Measurements from ENCODE around the gene SH2D6.
A peak's percentile ranks its signal among the peaks of the same experiment; 100 is the strongest.
"Not testable (repeated sequence)": the region's sequence is repeated elsewhere in the genome, so short reads cannot be mapped to it uniquely, and the experiment has no call there.

Gene SH2D6

DNA sequence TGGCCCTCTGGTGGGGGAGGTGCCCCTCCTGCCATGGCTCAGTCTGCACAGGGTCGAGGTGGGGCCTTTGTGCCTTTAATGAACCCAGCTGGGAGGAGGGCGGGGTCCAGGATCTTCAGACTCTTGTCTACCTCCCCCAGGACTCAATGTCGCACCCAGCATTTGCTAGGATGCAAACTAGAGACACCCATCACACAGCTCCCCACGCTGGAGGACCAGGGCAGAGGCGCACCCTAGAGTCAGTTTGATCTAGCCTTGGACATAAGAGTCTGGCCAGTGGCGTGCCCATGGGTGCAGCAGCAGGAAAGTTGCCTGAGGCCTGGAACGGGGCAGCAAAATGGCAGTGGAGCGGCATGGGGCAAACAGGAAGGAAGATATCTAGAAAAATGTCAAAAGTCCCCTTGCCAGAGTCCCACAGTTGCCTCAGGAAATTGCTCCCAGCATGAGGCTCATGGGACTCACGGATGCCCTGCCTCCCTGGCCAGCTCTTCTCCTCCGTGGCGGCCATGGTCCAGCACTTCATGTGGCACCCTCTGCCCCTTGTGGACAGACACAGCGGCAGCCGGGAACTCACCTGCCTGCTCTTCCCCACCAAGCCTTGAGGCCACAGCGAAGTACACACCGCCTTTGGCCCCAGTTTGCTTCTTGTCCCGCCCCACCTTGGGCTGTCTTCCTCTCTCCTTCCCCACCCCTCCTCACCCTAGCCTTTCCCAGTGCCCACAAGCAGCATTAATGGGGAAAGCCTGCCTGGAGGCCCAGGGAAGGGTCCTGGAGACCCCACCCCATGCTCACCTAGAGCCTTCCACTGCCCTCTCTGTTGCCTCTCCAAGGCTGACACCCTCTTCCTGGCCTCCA is 17.7 kb downstream of the SH2D6 start:
- Mint-ChIP-seq H3K9me3 (no peaks in the 10 kb centered on the region), H3K4me3 (no peak overlapping the region), H3K36me3 (ENCODE audit: low read depth) (no peaks in the 10 kb centered on the region), H3K4me1 (ENCODE audit: low read depth) (peaks cover 29% of the 10 kb centered on the region), H3K27me3 (ENCODE audit: low read depth) (no peaks in the 10 kb centered on the region), H3K27ac (peak overlapping the region; percentile 97)
- DNase-seq (ENCODE audit: low spot score) = no peak

DNA sequence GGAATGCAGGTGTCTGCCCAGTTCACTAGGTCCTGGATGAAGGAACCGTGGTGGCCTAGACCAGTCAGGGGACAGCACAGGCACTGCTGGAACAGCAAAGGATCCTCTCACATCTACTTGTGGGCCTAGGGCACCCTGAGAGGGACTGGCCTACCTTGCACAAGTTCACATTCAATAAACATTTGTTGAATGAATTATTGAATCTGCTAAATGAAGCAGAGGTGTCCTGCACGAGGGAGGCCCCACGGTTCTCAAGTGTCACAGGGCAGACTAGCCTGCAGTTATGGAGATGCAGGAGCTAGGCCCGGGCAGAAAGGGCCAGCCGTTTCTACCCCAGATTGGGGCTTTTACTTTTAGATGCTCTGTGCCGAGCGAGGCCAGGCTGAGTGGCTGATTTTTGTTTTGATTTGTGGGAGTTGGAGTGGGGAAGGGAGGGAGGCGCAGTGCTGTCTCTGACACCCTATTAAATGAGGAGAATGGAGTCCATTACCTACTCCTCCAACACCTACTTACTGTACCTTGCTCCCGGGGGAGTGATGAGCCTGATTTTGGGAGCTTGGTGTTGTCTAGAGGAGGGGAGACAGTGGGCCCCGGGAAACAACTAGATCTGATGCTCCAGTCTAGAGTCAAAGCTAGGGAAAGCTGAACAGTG is 18.4 kb downstream of the SH2D6 start:
- Mint-ChIP-seq H3K36me3 (ENCODE audit: low read depth) (no peaks in the 10 kb centered on the region), H3K4me3 (peak overlapping the region; percentile 85), H3K4me1 (ENCODE audit: low read depth) (peaks cover 29% of the 10 kb centered on the region), H3K27ac (peak overlapping the region; percentile 97), H3K27me3 (ENCODE audit: low read depth) (no peaks in the 10 kb centered on the region), H3K9me3 (no peaks in the 10 kb centered on the region)
- no peak for DNase-seq (ENCODE audit: low spot score)

- H3K4me3 Mint-ChIP-seq = peak overlapping the region; percentile 90
- no peaks in the 10 kb centered on the region for H3K36me3 Mint-ChIP-seq (ENCODE audit: low read depth)
- no peaks in the 10 kb centered on the region for H3K27me3 Mint-ChIP-seq (ENCODE audit: low read depth)
These were observed 19.1 kb downstream of the SH2D6 start for GRCh38 chr2:85437488-85438200.

GRCh38 chr2:85438201-85439024 is 19.9 kb downstream of the SH2D6 start:
- Mint-ChIP-seq H3K4me1 (ENCODE audit: low read depth) (peaks cover 29% of the 10 kb centered on the region), H3K27me3 (ENCODE audit: low read depth) (no peaks in the 10 kb centered on the region), H3K4me3 (peak overlapping the region; percentile 90), H3K27ac (peak overlapping the region; percentile 98), H3K36me3 (ENCODE audit: low read depth) (no peaks in the 10 kb centered on the region), H3K9me3 (no peaks in the 10 kb centered on the region)
- no peak for DNase-seq (ENCODE audit: low spot score)

More at GRCh38 chr2:85437488-85438200, 19.1 kb downstream of the SH2D6 start:
- H3K27ac Mint-ChIP-seq = peak overlapping the region; percentile 98
- no peaks in the 10 kb centered on the region for H3K9me3 Mint-ChIP-seq
- peaks cover 29% of the 10 kb centered on the region for H3K4me1 Mint-ChIP-seq (ENCODE audit: low read depth)
- peak; percentile 79 for DNase-seq (ENCODE audit: low spot score)

GRCh38 chr2:85439025-85439472 is 20.5 kb downstream of the SH2D6 start:
- Mint-ChIP-seq H3K4me3 (peak overlapping the region; percentile 90), H3K27me3 (ENCODE audit: low read depth) (no peaks in the 10 kb centered on the region), H3K9me3 (no peaks in the 10 kb centered on the region), H3K36me3 (ENCODE audit: low read depth) (no peaks in the 10 kb centered on the region), H3K4me1 (ENCODE audit: low read depth) (peaks cover 29% of the 10 kb centered on the region), H3K27ac (peak overlapping the region; percentile 98)
- no peak for DNase-seq (ENCODE audit: low spot score)

GRCh38 chr2:85439569-85439968 is 21.1 kb downstream of the SH2D6 start:
- peak overlapping the region; percentile 98 for H3K27ac Mint-ChIP-seq
- H3K4me3 Mint-ChIP-seq = peak overlapping the region; percentile 90
- H3K36me3 Mint-ChIP-seq (ENCODE audit: low read depth); H3K27me3 Mint-ChIP-seq (ENCODE audit: low read depth); DNase-seq (ENCODE audit: low spot score); H3K9me3 Mint-ChIP-seq: not testable (repeated sequence)
- H3K4me1 Mint-ChIP-seq (ENCODE audit: low read depth) = peaks cover 29% of the 10 kb centered on the region

DNA sequence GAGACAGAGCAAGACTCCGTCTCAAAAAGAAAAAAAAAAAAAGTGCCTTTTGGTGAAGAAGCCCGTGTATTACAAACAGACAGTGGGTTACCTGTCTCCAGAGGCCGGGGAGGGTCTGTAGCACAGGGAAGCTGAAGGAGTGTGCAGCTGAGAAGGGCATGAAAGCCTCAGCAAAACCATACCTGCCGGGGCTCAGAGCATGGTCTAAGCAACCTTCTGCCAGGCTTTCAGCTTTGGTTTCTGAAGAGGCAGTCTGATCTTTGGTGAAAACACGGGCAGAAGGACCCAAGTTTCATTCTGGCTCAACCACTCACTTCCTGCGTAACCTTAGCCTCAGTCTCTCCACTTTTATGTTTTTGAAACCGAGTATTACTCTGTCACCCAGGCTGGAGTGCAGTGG is 21.5 kb downstream of the SH2D6 start:
- no peaks in the 10 kb centered on the region for H3K9me3 Mint-ChIP-seq
- peak overlapping the region; percentile 98 for H3K27ac Mint-ChIP-seq
- DNase-seq (ENCODE audit: low spot score) = no peak
- peaks cover 29% of the 10 kb centered on the region for H3K4me1 Mint-ChIP-seq (ENCODE audit: low read depth)
- no peaks in the 10 kb centered on the region for H3K36me3 Mint-ChIP-seq (ENCODE audit: low read depth)
- peak overlapping the region; percentile 90 for H3K4me3 Mint-ChIP-seq
- H3K27me3 Mint-ChIP-seq (ENCODE audit: low read depth) = no peaks in the 10 kb centered on the region

- no peaks in the 10 kb centered on the region for H3K9me3 Mint-ChIP-seq
- H3K4me3 Mint-ChIP-seq = no peak overlapping the region
- no peak overlapping the region for H3K27ac Mint-ChIP-seq
- H3K36me3 Mint-ChIP-seq (ENCODE audit: low read depth) = no peaks in the 10 kb centered on the region
- H3K27me3 Mint-ChIP-seq (ENCODE audit: low read depth) = no peaks in the 10 kb centered on the region
- H3K4me1 Mint-ChIP-seq (ENCODE audit: low read depth) = peaks cover 29% of the 10 kb centered on the region
- DNase-seq (ENCODE audit: low spot score) = no peak
These were observed 22.2 kb downstream of the SH2D6 start for GRCh38 chr2:85440729-85441128.

- H3K9me3 Mint-ChIP-seq = no peaks in the 10 kb centered on the region
- no peak overlapping the region for H3K27ac Mint-ChIP-seq
- peaks cover 24% of the 10 kb centered on the region for H3K4me1 Mint-ChIP-seq (ENCODE audit: low read depth)
- no peak for DNase-seq (ENCODE audit: low spot score)
- H3K36me3 Mint-ChIP-seq (ENCODE audit: low read depth) = no peaks in the 10 kb centered on the region
- no peaks in the 10 kb centered on the region for H3K27me3 Mint-ChIP-seq (ENCODE audit: low read depth)
- H3K4me3 Mint-ChIP-seq = no peak overlapping the region
These were observed 23.4 kb downstream of the SH2D6 start for GRCh38 chr2:85441864-85442263.

DNA sequence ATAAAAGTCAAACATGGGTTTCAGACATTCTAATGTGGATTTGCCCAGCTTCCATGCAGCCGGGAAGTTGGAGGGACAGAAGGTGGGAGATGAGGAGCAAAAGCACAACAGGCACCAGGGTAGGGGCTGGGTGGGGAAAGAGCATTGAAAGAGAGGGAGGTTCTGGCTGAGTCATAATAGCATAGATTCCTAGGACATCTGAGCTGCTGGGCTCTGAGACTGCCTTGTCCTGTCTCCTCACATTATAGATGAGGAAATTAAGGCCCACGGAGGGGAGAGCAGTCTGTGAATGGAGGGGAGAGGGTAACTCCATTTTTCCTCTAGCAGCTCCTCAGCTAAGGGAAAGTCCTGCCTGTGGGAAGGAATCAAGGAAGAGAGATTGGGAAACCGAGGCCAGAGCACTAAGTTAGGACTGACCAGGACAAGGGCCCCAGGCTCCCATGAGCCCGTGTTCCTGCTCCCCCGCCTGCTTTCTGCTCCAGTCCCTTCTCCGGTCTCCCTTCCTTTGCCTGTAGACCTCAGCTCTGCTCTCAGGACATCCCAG is 26.2 kb downstream of the SH2D6 start:
- Mint-ChIP-seq H3K4me3 (no peak overlapping the region), H3K36me3 (ENCODE audit: low read depth) (no peaks in the 10 kb centered on the region), H3K27ac (no peak overlapping the region), H3K4me1 (ENCODE audit: low read depth) (peaks cover 6% of the 10 kb centered on the region), H3K9me3 (no peaks in the 10 kb centered on the region), H3K27me3 (ENCODE audit: low read depth) (no peaks in the 10 kb centered on the region)
- no peak for DNase-seq (ENCODE audit: low spot score)

DNA sequence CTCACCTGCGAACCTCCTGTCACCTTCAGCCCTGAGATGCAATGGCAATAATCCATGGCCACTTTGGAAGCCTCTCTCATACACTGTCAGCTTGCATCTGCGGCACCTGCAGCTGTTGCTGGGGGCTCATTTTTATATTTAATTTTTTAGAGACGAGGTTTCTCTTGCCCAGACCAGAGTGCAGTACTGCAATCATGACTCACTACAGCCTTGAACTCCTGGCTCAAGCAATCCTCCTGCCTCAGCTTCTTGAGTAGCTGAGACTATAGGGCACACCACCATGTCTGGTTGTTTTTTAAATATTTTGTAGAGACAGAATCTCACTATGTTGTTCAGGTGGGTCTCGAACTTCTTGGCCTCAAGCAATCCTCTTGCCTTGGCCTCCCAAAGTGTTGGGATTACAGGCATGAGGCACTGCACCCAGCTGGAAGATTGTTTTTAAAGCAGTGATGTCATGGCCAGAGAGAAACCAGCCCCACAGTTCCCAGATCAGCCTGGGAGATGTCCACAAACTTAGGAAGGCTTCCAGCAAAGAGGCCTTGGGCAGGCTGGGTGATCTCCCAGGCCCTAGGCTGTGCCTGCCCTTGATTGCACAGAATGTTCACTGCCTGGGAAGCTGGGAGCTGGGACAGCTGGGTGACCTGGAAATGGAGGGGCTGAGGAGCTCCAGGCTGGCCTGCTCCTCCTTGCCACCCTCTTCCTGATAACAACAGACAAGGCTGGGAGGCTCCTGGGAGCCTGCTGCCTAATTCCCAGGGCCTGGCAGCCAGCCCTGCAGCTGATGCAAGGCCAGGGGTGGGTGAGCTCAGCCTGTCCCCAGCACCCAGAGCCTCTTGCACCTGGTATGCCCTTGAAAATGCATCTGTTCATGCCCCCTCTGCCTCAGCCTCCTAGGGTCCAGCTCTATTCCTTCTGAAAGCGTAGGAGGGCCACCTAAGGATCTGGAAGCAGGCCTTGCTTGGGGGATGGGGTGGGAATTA is 27.1 kb downstream of the SH2D6 start:
- no peak for DNase-seq (ENCODE audit: low spot score)
- Mint-ChIP-seq H3K36me3 (ENCODE audit: low read depth) (no peaks in the 10 kb centered on the region), H3K27ac (no peak overlapping the region), H3K4me1 (ENCODE audit: low read depth) (no peaks in the 10 kb centered on the region), H3K4me3 (no peak overlapping the region), H3K9me3 (no peaks in the 10 kb centered on the region), H3K27me3 (ENCODE audit: low read depth) (no peaks in the 10 kb centered on the region)

All from T-helper 2 cell treated with Interferon-gamma antibody and Interleukin-4, amounts not matched to agents 5 μg/mL and 100 μg/mL, for 36 hours (primary cell).